ENCODE measurements around the gene ENTPD2.

The ENTPD2 gene

DNA sequence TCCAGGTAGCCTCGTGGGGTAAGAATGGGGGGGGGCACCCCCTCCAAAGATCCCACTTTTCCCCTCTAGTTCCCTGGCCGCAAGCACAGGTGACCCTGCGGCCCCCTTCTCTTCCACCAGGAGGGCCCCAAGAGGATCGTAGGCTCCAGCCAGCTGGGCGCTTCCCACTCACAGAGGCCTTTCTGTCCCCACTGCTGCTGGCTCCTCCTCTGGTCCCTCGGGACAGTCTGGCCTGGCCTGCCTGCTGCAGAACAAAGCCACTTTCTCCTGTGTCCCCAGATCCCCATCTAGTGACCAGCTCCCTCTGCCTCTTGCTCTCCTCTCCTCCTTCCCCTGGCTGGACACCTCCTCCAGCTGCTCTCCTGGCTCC lies 17.0 kb upstream of the ENTPD2 start:
- peak; percentile 73 for DNase-seq

DNA sequence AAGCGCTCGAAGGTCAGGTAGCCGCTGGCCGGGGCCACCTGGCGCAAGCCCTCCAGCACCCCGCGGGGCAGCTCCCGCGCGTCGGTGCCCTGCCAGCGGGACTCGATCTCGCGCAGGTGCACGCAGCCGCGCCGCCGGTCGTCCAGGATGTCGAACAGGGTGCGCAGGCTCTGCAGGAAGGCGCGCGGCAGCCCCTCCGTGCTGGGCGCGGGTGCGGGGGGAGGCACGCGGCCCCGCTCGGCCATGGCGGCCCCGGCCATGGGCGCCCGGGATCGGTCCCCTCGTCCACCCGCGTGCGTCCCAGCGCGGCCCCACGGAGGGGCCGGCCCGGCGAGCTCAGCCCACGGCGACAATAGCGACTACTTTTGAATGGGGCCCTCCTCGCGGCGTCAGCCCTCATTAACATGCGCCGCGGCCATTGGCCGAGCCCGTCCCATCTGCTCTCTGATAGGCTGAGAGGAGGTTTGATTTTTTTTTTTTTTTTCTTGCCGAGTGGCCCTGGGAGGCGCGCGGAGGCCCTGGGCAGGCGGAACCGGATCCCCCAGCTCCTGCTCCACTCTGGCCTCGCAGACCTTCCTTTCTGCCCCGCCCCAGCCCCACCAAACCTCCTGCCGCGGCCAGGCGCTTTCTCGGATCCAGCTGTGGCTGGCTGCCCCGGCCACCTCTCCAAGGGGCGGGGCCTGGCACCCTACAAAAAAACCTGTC lies 16.5 kb upstream of the ENTPD2 start, which contains the start of gene SAPCD2:
TSS of gene SAPCD2 (minus strand) at position 357 of the 705 bp plus-strand sequence. CDS start at position 260, 97 bp downstream.
- Histone ChIP-seq H3K27ac (peak within 1 kb of the TSS; percentile 92), H3K4me3 (ENCODE audit: low read depth, low read length) (peak within 1 kb of the TSS; percentile 62), H3K36me3 (peaks cover 25% of the 10 kb centered on the region), H3K27me3 (ENCODE audit: insufficient read depth, low read depth, severe bottlenecking) (no peaks in the 10 kb centered on the region), H3K9me3 (ENCODE audit: severe bottlenecking) (no peaks in the 10 kb centered on the region)
- TF ChIP-seq, protein P1, sequence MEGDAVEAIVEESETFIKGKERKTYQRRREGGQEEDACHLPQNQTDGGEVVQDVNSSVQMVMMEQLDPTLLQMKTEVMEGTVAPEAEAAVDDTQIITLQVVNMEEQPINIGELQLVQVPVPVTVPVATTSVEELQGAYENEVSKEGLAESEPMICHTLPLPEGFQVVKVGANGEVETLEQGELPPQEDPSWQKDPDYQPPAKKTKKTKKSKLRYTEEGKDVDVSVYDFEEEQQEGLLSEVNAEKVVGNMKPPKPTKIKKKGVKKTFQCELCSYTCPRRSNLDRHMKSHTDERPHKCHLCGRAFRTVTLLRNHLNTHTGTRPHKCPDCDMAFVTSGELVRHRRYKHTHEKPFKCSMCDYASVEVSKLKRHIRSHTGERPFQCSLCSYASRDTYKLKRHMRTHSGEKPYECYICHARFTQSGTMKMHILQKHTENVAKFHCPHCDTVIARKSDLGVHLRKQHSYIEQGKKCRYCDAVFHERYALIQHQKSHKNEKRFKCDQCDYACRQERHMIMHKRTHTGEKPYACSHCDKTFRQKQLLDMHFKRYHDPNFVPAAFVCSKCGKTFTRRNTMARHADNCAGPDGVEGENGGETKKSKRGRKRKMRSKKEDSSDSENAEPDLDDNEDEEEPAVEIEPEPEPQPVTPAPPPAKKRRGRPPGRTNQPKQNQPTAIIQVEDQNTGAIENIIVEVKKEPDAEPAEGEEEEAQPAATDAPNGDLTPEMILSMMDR (IDR thresholded peaks at IDR 0.05; ENCODE audit: low read depth, low read length), result no peak
- DNase-seq, result peak; percentile 92

More for the DNA sequence above, 17.0 kb upstream of the ENTPD2 start:
- H3K9me3 ChIP-seq (ENCODE audit: severe bottlenecking), result no peaks in the 10 kb centered on the region
- H3K36me3 ChIP-seq, result peaks cover 19% of the 10 kb centered on the region
- no peaks in the 10 kb centered on the region for H3K27me3 ChIP-seq (ENCODE audit: insufficient read depth, low read depth, severe bottlenecking)
- TF ChIP-seq, protein P1 (IDR thresholded peaks at IDR 0.05; ENCODE audit: low read depth, low read length), result 0 out of 2 replicates have a peak, but pooled peaks have one; percentile 11
- peak overlapping the region; percentile 62 for H3K4me3 ChIP-seq (ENCODE audit: low read depth, low read length)
- peak overlapping the region; percentile 92 for H3K27ac ChIP-seq

DNA sequence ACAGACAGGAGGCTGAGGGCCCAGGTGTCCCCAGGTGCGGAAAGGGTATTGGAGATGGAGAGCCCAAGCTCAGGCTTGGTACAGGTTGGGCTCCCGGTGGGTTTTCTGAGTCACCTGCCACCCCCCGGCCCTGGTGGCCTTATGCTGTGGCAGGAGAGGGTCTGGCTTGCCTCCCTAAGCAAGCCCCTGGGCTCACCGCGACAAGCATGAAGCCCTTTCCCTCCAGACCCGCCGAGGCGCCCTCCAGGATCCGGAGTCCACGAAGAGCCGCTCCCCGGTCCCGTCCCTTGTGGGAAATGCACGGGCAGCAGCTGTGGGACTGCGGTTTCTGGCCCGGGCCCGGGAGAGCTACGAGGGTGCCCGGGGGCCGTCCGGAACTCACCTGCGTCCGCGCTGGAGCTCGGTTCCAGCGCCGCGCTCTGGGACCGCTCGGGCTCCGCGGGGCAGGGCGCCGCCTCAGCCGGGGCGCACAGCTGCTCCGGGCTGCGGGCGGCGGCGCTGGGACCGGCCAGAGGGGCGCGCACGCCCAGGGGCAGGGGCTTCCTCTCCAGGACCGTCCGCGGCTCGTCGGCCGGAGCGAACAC lies 15.7 kb upstream of the ENTPD2 start:
- TF ChIP-seq, protein P1 (IDR thresholded peaks at IDR 0.05; ENCODE audit: low read depth, low read length), result no peak
- H3K27ac ChIP-seq, result 0 out of 2 replicates have a peak overlapping the region, but pooled peaks have one; percentile 26
- no peak for DNase-seq
- no peaks in the 10 kb centered on the region for H3K9me3 ChIP-seq (ENCODE audit: severe bottlenecking)
- H3K4me3 ChIP-seq (ENCODE audit: low read depth, low read length), result peak overlapping the region; percentile 62
- H3K36me3 ChIP-seq, result peaks cover 32% of the 10 kb centered on the region
- no peaks in the 10 kb centered on the region for H3K27me3 ChIP-seq (ENCODE audit: insufficient read depth, low read depth, severe bottlenecking)

DNA sequence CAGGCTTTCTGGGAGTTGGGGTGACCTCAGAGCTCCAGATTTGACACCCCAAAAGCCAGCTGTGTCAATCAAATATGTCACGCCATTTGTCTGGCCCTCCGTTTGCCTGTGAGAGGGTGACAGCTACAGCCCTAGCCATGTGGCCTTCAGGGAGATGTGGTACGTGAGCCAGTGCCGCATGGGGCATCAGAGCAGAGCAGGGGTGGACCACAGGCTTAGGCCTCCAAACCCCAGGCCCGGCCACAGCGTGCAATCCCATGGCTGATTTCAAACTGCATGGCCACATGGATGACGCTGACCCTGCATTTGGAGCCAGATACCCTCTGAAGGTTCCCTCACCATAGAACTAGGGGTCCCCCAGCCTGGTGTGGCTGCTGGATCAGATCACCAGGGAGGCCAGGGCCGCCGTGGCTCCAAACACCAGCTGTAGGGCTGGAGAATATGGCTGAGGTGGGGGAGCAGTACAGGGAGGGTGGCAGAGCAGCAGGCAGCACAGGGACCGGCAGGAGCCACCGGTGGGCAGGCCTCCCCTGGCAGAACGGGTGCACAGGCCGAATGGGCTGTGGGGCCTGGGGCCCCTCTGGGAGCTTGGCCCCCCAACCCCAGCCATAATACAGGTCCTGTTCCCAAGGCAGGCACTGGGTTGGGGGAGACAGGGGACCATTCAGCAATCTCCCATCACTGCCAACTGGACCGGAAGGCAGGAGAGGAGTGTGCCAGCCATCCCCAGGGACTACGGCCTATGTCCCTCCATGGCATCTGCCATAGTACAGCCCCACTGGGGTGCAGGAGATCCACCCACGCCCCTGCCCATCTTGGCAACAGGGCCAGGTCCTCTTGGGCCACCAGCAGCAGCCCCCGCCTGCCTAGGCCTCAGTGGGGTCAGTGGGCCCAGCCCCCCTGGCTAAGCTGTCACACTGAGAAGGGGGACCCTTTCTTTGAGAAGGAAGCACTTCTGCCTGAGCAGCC lies 15.0 kb upstream of the ENTPD2 start:
- no peaks in the 10 kb centered on the region for H3K9me3 ChIP-seq (ENCODE audit: severe bottlenecking)
- DNase-seq, result no peak
- TF ChIP-seq, protein P1 (IDR thresholded peaks at IDR 0.05; ENCODE audit: low read depth, low read length), result no peak
- H3K27me3 ChIP-seq (ENCODE audit: insufficient read depth, low read depth, severe bottlenecking), result no peaks in the 10 kb centered on the region
- peak overlapping the region; percentile 62 for H3K4me3 ChIP-seq (ENCODE audit: low read depth, low read length)
- H3K27ac ChIP-seq, result 0 out of 2 replicates have a peak overlapping the region, but pooled peaks have one; percentile 26
- H3K36me3 ChIP-seq, result peaks cover 40% of the 10 kb centered on the region

DNA sequence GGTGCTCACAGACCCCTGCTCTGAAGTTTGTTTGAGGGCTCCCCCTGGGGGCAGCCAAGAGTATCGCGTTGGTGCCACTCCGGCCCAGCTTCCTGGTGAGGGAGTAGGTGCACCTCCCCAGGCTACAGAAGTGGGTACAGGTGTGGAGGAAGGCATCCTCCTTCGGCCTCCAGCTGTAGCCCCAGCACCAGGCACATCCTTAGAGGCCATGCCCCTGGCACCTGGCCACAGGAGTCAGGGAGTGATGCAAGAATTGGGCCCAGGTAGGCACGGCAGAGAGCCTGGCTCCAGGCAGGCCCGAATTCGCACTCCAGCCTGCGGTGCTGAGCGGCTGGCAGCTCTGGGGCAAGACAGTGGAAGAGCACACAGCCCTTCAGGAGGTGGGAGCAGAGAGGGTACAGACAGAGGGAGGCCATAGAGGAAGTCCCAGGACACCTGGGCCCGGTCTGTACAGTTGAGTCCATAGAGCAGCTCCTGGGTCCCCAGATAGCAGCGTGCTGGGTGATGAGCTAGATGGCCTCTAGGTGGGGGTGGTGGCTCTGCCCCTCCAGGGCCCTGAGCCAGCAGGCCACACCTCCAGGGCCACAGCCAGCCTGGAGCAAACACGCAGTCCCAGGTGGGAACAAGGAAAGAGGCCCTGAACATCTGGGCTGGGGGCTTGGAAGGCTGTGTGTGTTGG lies 14.1 kb upstream of the ENTPD2 start:
- H3K4me3 ChIP-seq (ENCODE audit: low read depth, low read length), result no peak overlapping the region
- no peaks in the 10 kb centered on the region for H3K27me3 ChIP-seq (ENCODE audit: insufficient read depth, low read depth, severe bottlenecking)
- peak overlapping the region; percentile 14; the same call in 1 of the 2 replicates for H3K27ac ChIP-seq
- no peaks in the 10 kb centered on the region for H3K9me3 ChIP-seq (ENCODE audit: severe bottlenecking)
- TF ChIP-seq, protein P1 (IDR thresholded peaks at IDR 0.05; ENCODE audit: low read depth, low read length), result peak; percentile 80
- peak; percentile 86 for DNase-seq
- peaks cover 42% of the 10 kb centered on the region for H3K36me3 ChIP-seq

All from WERI-Rb-1 (cell line).